Keratinocyte (primary cell): ENCODE results near the gene TLE6. TPM values are rescaled to one million over a fixed set of nuclear protein-coding genes. Genes with fewer than 3 reads are reported as not detected.

Experiments used
- DNase-seq: peaks from one replicate; pipeline ENCODE4 v3.0.0-alpha.2; 2011; ENCODE audit warnings: low read depth, missing footprints, low spot score
- FAIRE-seq: peaks from 2 replicates; lab custom pipeline; 2011; peaks lifted over from hg19 to GRCh38; lab: Jason Lieb, UNC
- H2AFZ ChIP-seq: 2 replicates; pipeline ENCODE4 v1.6.0; 2012; ENCODE audit warnings: low read length, control low read depth, inconsistent platforms; ENCODE audit not compliant: control insufficient read depth
- H3K27ac ChIP-seq: 2 replicates; pipeline ENCODE4 v1.5.1; 2011; ENCODE audit warnings: low read length; ENCODE audit not compliant: control insufficient read depth, insufficient read depth
- H3K27me3 ChIP-seq: 3 replicates; pipeline ENCODE4 v1.6.0; 2011; ENCODE audit warnings: low read length; ENCODE audit not compliant: control insufficient read depth, insufficient read depth; ENCODE audit errors: extremely low read depth
- H3K36me3 ChIP-seq, 2 experiments: 2 replicates in 1 of 2; 3 replicates in 1 of 2; pipeline ENCODE4 v1.5.1; 2011; ENCODE audit warnings: low read length in 2 of 2, mild to moderate bottlenecking in 1 of 2; ENCODE audit not compliant: control insufficient read depth in 2 of 2, insufficient read depth in 2 of 2; ENCODE audit errors: extremely low read depth in 1 of 2
- H3K4me1 ChIP-seq: 3 replicates; pipeline ENCODE4 v1.5.1; 2011; ENCODE audit warnings: low read length; ENCODE audit not compliant: control insufficient read depth, insufficient read depth; ENCODE audit errors: extremely low read depth
- H3K4me2 ChIP-seq: 3 replicates; pipeline ENCODE4 v1.6.0; 2011; ENCODE audit warnings: low read depth, low read length; ENCODE audit not compliant: control insufficient read depth, insufficient read depth; ENCODE audit errors: extremely low read depth
- H3K4me3 ChIP-seq, 3 experiments: fragments of 200-600 bp in 1 of 3; sonication (generic) in 1 of 3; 2 replicates in 2 of 3; 3 replicates in 1 of 3; pipeline ENCODE4 v1.5.1; 2011 to 2016; ENCODE audit warnings: low read length in 3 of 3, mild to moderate bottlenecking in 3 of 3, control low read depth in 2 of 3, inconsistent platforms in 1 of 3, low read depth in 1 of 3, mixed read lengths in 1 of 3, mixed run types in 1 of 3, moderate library complexity in 1 of 3; ENCODE audit not compliant: control insufficient read depth in 2 of 3, insufficient read depth in 2 of 3; ENCODE audit errors: extremely low read depth in 1 of 3
- H3K79me2 ChIP-seq: 2 replicates; pipeline ENCODE4 v1.6.0; 2012; ENCODE audit warnings: low read length; ENCODE audit not compliant: control insufficient read depth, insufficient read depth
- H3K9ac ChIP-seq: 3 replicates; pipeline ENCODE4 v1.6.0; 2011; ENCODE audit warnings: low read length; ENCODE audit not compliant: control insufficient read depth, insufficient read depth; ENCODE audit errors: extremely low read depth
- H3K9me1 ChIP-seq: 3 replicates; pipeline ENCODE4 v1.6.0; 2011; ENCODE audit warnings: low read length; ENCODE audit not compliant: control insufficient read depth, insufficient read depth; ENCODE audit errors: extremely low read depth
- H3K9me3 ChIP-seq: 2 replicates; pipeline ENCODE4 v1.5.1; 2012; ENCODE audit warnings: low read depth, low read length; ENCODE audit not compliant: control insufficient read depth
- H4K20me1 ChIP-seq: 3 replicates; pipeline ENCODE4 v1.6.0; 2011; ENCODE audit warnings: low read length; ENCODE audit not compliant: control insufficient read depth, insufficient read depth; ENCODE audit errors: extremely low read depth
- EZH2 ChIP-seq: IDR thresholded peaks from one replicate; pipeline ENCODE4 v1.6.1; 2012; ENCODE audit warnings: inconsistent platforms, mild to moderate bottlenecking, low read length, moderate library complexity
- dilution Hi-C: fragments of 300-500 bp; cut with MboI; formaldehyde crosslinking; loops from one replicate; pipeline ENCODE4 v1.7.0; 2020; ENCODE audit warnings: low sequenced_read_pairs; ENCODE audit not compliant: extremely low pct_ligation_motif_present
- polyA plus RNA-seq, 5 experiments: library from polyadenylated mRNA; depleted of rRNA in 3 of 5; stranded (reverse) in 3 of 5; stranded (forward) in 1 of 5; unstranded in 1 of 5; fragments of >200 nt; gene quantifications; 1 replicate in 1 of 5; 2 replicates in 3 of 5; 3 replicates in 1 of 5; pipeline versions ENCODE4 v1.2.1 to v1.2.3, GENCODE V29; 2011 to 2012; ENCODE audit warnings: missing spikeins in 2 of 5, low read depth in 1 of 5, low replicate concordance in 1 of 5
- TF ChIP-seq, protein P1 (sequence below), 3 experiments: IDR thresholded peaks in 1 of 3; conservative IDR thresholded peaks in 1 of 3; optimal IDR thresholded peaks in 1 of 3; 2 replicates in 2 of 3; 3 replicates in 1 of 3; pipeline versions ENCODE3 to v1.5.1; 2011; ENCODE audit warnings: low read length in 3 of 3, mild to moderate bottlenecking in 3 of 3, moderate library complexity in 2 of 3, control low read depth in 1 of 3, inconsistent platforms in 1 of 3; ENCODE audit not compliant: insufficient read depth in 2 of 3; ENCODE audit errors: extremely low read depth in 1 of 3

Gene TLE6
- polyA plus RNA-seq, 1 donor (not counting 4 experiments of a cell fraction or from before 2014, with no cell fraction given) = 1.2 TPM

DNA sequence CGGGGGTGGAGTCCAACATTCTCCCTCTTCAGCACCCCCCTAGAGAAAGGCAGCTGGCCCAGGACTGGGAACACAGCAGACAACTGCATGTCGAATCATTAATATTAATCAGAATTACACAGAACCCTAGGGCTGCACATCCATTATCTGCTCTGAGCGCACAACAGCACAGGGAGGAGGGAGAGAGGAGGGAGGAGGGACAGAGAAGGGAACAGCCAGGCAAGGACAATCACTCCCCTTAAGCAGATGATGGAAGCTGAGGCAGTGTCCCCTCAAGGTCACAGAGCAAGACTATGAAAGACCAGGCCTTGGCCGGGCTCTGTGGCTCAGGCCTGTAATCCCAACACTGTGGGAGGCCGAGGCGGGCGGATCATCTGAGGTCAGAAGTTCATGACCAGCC, 25.7 kb downstream of the TLE6 start:
- H3K79me2 ChIP-seq = no peaks in the 10 kb centered on the region
- no peak overlapping the region for H3K27ac ChIP-seq
- no peaks in the 10 kb centered on the region for H3K36me3 ChIP-seq
- no peak overlapping the region for H3K9ac ChIP-seq
- H3K9me1 ChIP-seq = no peaks in the 10 kb centered on the region
- no peaks in the 10 kb centered on the region for H3K27me3 ChIP-seq
- H3K9me3 ChIP-seq = no peaks in the 10 kb centered on the region
- no peak overlapping the region for H3K4me3 ChIP-seq
- dilution Hi-C loops = no loop called here
- H3K4me2 ChIP-seq = no peak overlapping the region
- H4K20me1 ChIP-seq = no peaks in the 10 kb centered on the region
- no peak for FAIRE-seq
- H2AFZ ChIP-seq = no peak overlapping the region
- no peak for TF ChIP-seq EZH2
- TF ChIP-seq, protein P1, sequence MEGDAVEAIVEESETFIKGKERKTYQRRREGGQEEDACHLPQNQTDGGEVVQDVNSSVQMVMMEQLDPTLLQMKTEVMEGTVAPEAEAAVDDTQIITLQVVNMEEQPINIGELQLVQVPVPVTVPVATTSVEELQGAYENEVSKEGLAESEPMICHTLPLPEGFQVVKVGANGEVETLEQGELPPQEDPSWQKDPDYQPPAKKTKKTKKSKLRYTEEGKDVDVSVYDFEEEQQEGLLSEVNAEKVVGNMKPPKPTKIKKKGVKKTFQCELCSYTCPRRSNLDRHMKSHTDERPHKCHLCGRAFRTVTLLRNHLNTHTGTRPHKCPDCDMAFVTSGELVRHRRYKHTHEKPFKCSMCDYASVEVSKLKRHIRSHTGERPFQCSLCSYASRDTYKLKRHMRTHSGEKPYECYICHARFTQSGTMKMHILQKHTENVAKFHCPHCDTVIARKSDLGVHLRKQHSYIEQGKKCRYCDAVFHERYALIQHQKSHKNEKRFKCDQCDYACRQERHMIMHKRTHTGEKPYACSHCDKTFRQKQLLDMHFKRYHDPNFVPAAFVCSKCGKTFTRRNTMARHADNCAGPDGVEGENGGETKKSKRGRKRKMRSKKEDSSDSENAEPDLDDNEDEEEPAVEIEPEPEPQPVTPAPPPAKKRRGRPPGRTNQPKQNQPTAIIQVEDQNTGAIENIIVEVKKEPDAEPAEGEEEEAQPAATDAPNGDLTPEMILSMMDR (optimal IDR thresholded peaks at IDR 0.05 in 1 of 3, IDR thresholded peaks at IDR 0.05 in 1 of 3, conservative IDR thresholded peaks at IDR 0.05 in 1 of 3; ENCODE audit: extremely low read depth in 1 of 3, insufficient read depth in 2 of 3, low read length in 3 of 3) = no peak
- no peaks in the 10 kb centered on the region for H3K4me1 ChIP-seq
- no peak for DNase-seq

DNA sequence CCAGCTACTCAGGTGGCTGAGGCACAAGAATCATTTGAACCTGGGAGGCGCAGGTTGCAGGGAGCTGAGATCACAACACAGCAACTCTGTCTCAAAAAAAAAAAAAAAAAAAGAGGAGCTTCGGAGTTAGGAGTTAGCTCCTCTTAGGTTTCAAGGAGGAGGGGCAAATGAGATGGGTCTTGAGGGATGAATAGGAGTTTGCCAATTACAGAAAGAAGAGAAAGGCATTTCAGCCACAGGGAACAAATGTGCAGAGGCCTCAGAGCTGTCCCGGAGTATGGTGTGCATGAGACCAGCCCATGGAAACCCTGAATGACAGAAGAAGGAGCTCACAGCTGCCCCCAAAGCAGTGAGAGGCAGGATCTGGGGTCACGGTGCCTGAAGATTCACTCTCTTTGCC, 27.2 kb downstream of the TLE6 start:
- FAIRE-seq = no peak

More for the DNA sequence above, 27.2 kb downstream of the TLE6 start:
- H3K27me3 ChIP-seq = no peaks in the 10 kb centered on the region
- H3K9ac ChIP-seq = no peak overlapping the region
- TF ChIP-seq, protein P1 (optimal IDR thresholded peaks at IDR 0.05 in 1 of 3, IDR thresholded peaks at IDR 0.05 in 1 of 3, conservative IDR thresholded peaks at IDR 0.05 in 1 of 3; ENCODE audit: extremely low read depth in 1 of 3, insufficient read depth in 2 of 3, low read length in 3 of 3) = no peak
- no peak for TF ChIP-seq EZH2
- H4K20me1 ChIP-seq = no peaks in the 10 kb centered on the region
- H3K9me3 ChIP-seq = no peaks in the 10 kb centered on the region
- H3K27ac ChIP-seq = no peak overlapping the region
- no peaks in the 10 kb centered on the region for H3K9me1 ChIP-seq
- dilution Hi-C loops = no loop called here
- H3K79me2 ChIP-seq = no peaks in the 10 kb centered on the region
- no peak overlapping the region for H3K4me2 ChIP-seq
- no peak overlapping the region for H3K4me3 ChIP-seq
- H3K36me3 ChIP-seq = no peaks in the 10 kb centered on the region
- no peaks in the 10 kb centered on the region for H3K4me1 ChIP-seq
- no peak for DNase-seq
- H2AFZ ChIP-seq = no peak overlapping the region
